GM18873 (cell line): Measurements from ENCODE around the gene FBXW11.
"Not testable (repeated sequence)": the region's sequence is repeated elsewhere in the genome, so short reads cannot be mapped to it uniquely, and the experiment has no call there.

Source experiments
- ATAC-seq: cut with Tn5 transposase; IDR thresholded peaks from one replicate; pipeline ENCODE4 v1.9.1; 2021; ENCODE audit warnings: mild to moderate bottlenecking, moderate library complexity, moderate number of reproducible peaks; ENCODE audit not compliant: unreplicated experiment, low FRiP score

The FBXW11 gene

DNA sequence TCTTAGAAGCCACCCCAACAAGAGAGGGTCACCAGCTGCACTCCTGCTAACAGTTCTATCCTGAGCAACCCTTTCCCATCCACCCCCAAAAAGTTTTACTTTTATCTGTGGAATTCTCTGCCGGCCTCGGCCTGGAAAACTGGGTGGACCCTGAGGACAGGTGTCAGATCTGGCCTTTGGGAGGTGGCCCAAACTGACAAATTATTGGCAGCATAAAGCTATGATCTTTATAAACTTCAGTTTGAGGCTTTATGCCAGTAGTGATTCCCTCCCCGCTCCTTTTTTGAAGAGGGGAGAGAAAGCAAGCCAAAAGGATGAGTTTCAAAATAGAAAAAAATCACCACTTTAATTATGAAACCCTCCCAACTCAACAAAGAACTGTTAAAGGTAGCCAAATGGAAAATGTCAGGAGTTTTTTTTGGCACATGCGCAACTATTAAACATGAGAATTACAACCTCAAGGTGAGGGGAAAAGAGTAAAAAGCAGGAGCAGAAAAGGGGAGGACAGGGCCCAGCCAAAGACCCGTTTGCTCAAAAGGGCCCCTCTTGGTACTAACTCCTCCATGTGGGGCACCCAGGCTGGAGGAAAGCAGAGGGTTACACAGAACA, 49.4 kb downstream of the FBXW11 start:
- no peak for ATAC-seq

DNA sequence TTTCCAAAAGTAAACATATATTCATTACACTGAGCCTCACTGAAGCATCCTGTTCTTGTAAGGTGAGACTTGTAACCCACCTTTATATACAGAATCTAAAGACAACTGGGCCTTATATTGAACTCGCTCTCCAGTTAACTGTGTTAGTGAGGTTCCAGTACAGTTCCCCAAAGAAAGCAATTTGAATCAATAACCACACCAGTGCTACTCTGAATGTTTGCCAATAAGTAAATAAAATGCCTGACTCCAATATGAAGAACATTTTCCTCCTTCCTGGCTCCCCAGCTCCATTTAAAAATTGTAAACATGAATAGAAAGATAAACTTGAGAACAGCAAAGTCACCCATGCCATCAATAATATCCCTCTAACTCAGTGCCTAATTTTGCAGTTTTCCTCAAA, 50.1 kb downstream of the FBXW11 start:
- ATAC-seq, result no peak

DNA sequence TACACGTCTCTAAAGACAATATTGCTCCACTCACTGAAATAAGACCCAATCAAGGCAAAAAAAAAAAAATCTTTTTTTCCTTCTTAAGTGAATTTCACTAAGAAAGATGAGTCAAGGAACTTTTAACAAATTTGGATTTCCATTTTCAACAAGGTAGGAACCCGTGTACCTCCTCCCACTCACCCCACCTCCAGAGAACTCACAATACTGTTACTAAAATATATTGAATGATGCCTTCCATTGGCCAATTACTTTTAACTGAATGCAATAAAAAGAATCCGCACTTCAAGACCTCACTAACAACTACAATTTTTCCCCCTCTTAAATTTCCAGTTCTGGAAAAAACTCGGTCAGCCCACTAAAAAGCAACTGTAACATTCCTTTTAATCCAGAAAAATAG, 50.7 kb downstream of the FBXW11 start:
- ATAC-seq, result no peak

DNA sequence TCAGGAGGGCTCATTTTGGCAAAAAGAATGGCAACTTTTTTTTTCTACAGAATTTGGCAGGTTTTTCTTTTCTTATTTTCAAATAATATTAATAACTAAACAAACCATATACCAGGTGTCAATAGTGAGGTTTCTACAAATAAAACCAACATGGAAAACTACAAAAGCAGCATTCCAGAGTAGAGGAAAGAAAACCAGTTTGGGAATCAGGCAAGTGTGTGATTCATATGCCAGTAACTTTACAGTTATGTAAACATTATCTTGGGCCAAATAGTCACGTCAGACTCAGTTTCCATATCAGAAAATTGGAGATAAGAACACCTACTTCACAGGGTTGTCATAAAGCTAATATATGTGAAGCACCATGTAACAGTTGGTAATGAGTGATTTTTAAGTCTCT, 51.7 kb downstream of the FBXW11 start:
- ATAC-seq, result no peak

DNA sequence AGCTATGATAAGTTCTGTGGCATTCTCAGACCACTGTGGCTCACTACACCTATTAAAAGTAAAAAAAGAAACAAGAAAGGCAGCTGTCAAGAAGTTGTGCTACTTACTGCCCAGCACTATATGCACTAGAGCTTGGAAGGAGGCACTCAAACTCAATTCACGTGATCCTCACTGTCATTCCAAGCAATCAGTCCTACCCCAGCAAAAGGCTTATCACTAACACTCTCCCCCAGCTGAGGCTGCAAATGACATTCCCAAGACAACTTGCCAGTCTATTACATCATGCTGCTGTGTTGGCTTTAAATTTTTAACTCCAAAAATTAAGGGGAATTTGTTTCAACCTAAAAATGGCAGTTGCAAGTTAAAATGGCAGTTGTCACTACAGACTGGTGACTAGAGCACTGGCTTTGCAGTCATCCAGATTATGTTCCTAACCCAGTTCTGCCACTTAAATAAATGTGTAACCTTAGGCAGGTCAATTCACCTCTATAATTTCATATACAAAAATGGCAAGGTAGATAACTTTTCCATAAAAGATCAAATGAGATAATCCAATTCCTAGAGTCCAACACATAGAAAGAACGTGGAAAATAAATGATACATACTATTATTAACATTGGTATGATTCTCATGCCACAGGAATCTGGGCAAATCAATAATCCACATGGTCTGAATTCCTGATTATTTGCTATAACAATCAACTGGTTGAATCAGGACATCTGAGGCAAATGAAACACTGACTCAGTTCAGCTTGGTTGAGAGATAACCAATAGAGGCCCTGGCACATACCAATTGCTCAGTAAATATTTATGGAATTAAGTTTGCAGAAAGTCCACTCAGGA, 52.4 kb downstream of the FBXW11 start:
- ATAC-seq, result no peak

DNA sequence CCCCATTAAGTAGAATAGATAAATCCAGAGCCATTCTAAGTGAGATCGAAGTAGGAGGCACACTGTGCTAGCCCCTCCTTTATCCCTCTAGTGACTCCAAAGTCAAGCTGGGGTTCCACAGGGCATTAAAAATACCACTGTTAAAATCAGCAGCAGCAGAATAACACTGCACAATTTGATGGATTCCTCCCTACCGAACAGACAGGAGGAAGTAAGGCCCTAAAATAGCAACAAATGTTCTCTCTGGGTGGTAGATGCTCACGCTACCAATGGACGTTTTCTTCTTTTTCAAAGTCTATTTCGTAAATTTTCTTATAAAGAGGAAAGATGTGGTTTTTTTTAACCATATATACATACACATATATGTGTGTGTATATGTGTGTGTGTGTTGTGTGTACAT, 54.4 kb downstream of the FBXW11 start:
- ATAC-seq, result no peak

DNA sequence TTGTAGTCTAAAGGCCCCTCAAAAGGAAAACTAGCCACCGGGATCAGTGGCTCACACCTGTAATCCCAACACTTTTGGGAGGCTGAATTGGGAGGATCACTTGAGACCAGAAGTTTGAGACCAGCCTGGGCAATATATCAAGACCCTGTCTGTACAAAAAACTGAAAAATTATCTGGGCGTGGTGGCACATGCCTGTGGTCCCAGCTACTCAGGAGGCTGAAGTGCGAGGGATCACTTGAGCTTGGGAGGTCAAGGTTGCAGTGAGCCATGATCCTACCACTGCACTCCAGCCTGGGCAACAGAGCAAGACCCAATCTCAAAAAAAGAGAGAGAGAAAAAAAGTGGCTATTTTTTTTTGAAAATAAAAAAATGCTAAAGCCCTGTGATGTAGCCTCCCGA, 55.2 kb downstream of the FBXW11 start:
- no peak for ATAC-seq

DNA sequence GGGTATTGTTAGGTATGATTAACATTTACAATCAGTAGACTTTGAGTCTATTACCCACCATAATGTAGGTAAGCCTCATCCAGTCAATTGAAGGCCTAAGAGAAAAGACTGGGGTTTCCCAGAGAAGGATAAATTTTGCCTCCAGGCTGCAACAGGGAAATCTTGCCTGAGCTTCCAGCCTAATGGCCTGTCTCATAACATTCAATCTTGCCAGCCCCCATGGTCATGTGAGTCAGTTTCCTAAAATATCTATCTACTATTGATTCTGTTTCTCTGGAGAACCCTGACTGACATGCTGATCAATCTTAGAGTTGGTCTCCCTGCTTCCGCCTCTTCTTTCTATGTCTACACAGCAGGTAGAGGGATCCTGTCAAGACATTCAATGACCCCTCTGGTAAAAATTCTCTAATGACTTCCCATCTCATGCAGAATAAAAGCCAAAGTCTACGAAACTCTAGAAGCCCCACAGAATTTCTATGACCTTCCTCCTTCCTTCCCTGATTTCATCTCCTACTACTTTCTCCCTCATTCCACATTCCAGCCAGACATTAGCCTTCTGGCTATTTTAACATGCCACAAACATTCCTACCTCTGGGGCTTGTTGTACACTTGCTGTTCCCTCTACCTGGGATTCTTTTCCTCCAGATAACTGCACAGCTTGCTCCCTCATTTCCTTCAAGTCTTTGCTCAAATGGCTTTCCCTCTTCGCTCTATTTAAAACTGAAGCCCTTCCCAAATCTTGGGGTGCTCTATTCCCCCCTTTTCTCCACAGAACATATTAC, 60.2 kb downstream of the FBXW11 start:
- no peak for ATAC-seq

DNA sequence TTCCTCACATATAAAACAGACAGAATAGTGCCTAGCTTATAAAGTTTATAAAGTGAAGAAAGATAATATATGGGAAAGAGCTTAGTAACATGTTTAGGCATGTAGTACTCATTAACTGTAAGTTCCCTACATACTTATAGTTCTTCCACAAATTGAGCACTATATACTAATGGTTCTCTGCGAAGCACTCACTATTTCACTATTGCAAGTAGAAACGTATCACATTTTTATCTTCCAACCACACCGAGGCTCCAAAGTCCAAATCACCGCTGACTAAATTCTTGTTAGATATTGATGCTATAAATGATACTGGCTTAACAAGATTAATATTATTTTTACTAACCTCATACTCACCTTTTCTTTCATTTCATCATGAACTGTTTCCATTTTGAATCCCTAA, 61.0 kb downstream of the FBXW11 start:
- ATAC-seq, result no peak

DNA sequence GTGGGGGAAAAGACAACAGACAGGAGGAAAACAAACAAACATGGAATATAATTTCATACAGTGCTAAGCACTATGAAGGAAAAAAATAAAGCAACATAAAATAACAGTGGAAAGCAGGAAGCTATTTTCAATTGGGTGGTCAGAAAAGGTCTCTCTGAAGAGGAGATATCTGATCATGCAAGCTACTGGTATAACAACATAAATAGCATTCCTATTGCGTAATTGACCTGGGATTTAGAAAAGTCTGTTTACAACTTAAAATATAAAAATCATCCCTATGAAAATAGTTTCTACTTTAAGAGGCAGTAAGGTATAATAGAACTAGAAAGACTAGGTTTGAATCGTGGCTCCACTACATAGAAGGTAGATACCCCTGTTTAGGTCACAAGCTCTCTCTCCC, 61.4 kb downstream of the FBXW11 start:
- no peak for ATAC-seq

DNA sequence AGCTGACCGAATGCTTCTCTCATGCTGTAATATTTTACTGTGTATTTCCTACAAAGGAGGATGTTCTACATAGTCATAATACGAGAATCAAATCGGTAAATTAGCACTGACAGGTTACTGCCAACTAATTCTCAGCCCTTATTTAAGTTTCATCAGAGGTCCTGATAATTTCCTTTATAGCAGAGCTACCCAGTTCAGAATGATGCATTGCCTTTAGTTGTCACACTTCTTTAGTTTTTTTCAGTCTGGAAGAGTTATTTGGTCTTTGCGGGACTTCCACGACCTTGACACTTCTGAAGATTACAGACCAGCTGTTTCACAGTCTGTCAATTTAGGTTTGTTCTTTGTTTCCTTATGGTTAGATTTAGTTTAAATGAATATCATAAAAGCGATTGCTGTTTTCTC, 64.3 kb downstream of the FBXW11 start:
- ATAC-seq, result not testable (repeated sequence)

DNA sequence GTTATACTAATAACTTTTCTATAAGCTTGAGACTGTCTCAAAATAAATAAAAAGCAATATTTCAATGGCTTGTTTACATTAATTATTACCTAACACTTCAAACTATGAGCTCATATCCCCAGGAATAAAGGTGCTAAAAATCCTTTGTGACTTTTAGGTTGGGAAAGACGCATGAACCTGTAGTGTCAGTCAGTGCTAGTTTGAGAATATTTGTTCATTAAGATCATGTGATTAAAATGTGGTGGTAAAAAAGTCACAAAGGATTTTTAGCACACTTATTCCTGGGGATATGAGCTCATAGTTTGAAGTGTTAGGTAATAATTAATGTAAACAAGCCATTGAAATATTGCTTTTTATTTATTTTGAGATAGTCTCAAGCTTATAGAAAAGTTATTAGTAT, 64.8 kb downstream of the FBXW11 start:
- ATAC-seq, result not testable (repeated sequence)

DNA sequence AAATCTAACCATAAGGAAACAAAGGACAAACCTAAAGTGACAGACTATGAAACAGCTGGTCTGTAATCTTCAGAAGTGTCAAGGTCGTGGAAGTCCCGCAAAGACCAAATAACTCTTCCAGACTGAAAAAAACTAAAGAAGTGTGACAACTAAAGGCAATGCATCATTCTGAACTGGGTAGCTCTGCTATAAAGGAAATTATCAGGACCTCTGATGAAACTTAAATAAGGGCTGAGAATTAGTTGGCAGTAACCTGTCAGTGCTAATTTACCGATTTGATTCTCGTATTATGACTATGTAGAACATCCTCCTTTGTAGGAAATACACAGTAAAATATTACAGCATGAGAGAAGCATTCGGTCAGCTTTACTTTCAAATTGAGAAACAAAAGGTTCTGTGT, 65.2 kb downstream of the FBXW11 start:
- ATAC-seq, result not testable (repeated sequence)

DNA sequence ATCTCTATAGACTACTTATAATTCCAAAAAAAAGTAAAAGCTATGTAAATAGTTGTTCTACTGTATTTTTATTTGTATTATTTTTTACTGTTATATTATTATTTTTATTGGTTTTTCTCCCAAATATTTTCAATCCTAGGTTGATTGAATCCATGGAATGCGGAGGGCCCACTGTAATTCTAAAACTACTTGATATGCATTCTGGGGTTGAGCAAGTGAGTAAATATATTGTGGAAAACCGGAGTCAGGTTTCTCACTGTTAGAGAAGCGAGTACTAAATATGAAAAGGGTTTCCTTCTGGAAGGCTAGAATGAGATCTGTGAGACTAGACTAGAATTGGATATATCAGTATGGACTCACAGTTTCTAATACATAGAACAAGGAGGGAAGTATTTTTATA, 66.5 kb downstream of the FBXW11 start:
- no peak for ATAC-seq

DNA sequence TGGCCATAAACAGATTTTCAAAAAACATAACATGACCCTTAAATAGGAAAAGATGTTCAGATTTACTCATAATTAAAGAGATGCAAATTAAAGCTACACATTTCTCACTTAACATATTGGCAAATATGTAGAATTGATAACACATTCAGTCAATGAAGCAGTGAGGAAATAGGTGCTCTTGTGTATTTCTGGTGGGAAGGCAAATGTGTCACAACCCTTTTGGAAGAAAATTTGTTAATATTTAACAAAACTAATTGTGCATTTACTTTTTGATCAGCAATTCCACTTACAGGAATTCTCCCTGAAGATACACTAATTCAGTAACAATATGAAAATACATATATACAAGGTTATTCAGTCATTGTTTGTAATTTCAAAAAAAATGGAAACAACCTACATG, 68.1 kb downstream of the FBXW11 start:
- ATAC-seq, result no peak

DNA sequence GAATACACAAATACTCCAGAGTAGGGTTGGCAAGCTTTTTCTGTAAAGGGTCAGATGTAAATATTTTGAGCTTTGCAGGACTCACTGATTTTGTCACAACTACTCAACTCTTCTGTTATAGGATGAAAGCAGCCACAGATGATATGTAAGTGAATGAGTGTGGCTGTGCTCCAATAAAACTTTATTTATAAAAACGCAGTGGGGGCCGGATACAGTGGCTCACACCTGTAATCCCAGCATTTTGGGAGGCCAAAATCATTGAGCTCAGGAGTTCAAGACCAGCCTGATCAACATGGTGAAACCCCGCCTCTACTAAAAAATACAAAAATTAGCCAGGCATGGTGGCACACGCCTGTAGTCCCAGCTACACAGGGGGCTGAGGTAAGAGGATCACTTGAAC, 69.1 kb downstream of the FBXW11 start:
- no peak for ATAC-seq

DNA sequence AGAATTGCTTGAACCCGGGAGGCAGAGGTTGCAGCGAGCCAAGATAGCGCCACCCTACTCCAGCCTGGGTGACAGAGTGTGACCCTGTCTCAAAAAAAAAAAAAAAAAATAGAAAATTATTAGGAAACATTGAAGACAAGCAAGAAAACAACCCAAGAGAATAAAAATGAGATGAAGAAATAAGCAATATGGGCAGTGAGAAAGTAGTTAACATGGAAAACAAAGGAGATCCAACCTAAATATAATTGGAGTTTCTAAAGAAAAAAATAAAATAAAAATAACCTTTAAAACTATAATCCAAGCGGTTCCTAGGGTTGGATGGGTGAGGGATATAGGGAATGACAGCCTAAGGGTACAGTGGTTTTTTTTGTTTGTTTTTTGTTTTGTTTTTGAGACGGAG, 71.9 kb downstream of the FBXW11 start:
- no peak for ATAC-seq

DNA sequence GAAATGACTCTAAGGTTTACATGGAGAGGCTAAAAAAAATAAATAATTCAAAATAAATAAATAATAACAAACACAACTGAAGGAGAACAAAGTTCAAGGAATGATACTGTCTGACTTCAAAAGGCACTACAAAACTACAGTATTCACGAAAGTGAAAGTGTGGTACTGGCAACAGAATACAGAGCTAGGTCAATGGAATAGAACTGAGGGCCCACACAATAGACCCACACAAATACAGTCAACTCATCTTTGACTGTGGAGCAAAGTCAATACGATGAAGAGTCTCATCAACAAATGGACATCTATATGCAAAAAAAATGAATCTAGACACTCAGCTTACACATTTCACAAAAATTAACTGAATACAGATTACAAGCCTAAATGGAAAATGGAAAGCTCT, 75.3 kb downstream of the FBXW11 start:
- no peak for ATAC-seq

DNA sequence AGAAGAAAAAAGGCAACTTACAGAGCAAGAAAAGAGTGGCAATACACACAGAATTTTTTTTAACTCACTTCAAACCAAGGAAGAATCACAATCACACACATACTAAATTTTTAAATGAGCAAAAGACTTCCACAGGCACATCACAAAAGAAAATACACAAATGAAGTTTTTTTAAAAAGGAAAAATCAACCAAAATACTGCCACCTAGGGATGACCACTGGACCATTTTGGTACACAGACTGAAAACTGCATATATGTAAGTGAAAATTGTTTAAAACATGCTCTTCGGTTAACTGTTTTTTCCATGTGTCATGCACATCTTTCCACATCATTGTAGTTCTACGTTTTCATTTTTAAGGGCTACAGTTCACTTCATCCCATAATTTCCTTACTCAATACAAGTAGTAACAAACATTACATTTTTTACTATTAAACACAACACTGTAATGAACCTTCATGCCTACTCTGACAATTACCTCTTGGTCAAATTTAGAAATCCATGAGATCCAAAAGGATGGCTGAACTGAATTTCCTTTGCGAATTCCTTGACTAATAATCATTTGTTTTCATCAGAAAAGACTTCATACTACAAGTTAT, 79.0 kb downstream of the FBXW11 start:
- ATAC-seq, result no peak

DNA sequence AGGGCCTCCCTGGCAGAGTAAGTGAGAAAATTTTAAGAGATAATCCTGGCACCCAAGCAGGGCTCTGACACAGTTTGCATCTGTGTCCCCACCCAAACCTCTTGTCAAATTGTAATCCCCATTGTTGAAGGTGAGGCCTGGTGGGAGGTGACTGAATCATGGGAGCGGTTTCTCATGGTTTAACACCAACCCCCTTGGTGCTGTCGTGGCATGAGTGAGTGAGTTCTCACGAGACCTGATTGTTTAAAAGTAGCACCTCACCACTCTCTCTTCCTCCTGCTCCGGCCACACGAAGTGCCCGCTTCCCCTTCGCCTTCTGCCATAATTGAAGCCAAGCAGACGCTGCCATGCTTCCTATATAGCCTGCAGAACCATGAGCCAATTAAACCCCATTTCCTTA, 80.1 kb downstream of the FBXW11 start:
- no peak for ATAC-seq

DNA sequence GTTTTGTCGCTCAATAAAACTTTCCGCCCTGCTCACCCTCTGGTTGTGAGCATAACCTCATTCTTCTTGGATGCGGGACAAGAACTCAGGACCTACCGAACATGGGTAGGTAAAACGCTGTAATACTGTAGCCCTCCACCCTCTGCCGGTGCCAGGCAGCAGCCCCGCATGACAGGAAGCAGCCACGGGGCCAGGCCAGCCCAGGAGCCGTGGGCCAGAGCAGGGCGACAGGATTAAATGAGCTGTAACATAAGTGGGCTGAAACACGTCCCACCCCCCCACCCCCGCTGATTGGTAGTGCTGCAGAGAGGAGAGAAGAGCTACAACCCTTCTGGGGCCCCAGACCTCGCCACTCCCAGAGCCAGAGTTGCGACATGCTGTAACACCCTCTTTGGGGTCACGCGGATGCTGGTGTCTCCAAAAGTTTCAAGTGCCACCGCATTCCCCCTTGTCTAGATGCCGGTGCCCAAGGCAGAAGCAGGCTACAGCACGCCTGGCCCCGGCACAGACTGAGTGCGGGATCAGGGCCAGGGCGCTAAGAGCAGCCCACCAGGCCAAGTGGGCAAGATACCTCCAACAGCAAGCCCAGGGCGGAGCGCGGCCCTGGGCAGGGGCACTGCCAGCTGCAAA, 81.8 kb downstream of the FBXW11 start:
- ATAC-seq, result no peak
